HuH-7 (cell line): ENCODE measurements around the gene EDC4.
"Not testable (repeated sequence)": the region's sequence is repeated elsewhere in the genome, so short reads cannot be mapped to it uniquely, and the experiment has no call there.

ENCODE experiments used
- DNase-seq: peaks from one replicate; pipeline ENCODE4 v3.0.0; 2011; ENCODE audit warnings: low spot score

Gene EDC4

GRCh38 chr16:67853670-67854069, 19.2 kb upstream of the EDC4 start:
- DNase-seq, result no peak

- DNase-seq, result no peak
Measured at GRCh38 chr16:67855789-67856188, 17.1 kb upstream of the EDC4 start.

- no peak for DNase-seq
Measured at GRCh38 chr16:67856927-67857546, 15.8 kb upstream of the EDC4 start.

GRCh38 chr16:67857547-67858233, 15.2 kb upstream of the EDC4 start:
- DNase-seq, result no peak

GRCh38 chr16:67858500-67858899, 14.4 kb upstream of the EDC4 start:
- no peak for DNase-seq

GRCh38 chr16:67860589-67861398, 12.1 kb upstream of the EDC4 start:
- DNase-seq, result no peak

GRCh38 chr16:67861877-67862276, 11.0 kb upstream of the EDC4 start:
- no peak for DNase-seq

- DNase-seq, result no peak
Measured at GRCh38 chr16:67862623-67863583, 9.9 kb upstream of the EDC4 start.

GRCh38 chr16:67864044-67864443, 8.8 kb upstream of the EDC4 start:
- not testable (repeated sequence) for DNase-seq

- no peak for DNase-seq
Measured at GRCh38 chr16:67864594-67864993, 8.3 kb upstream of the EDC4 start.

- peak; percentile 71 for DNase-seq
Measured at GRCh38 chr16:67865318-67865717, 7.5 kb upstream of the EDC4 start.

- no peak for DNase-seq
Measured at GRCh38 chr16:67868290-67868689, 4.6 kb upstream of the EDC4 start.

GRCh38 chr16:67869653-67870052, 3.2 kb upstream of the EDC4 start:
- no peak for DNase-seq

GRCh38 chr16:67871256-67871655, 1.6 kb upstream of the EDC4 start:
- DNase-seq, result no peak

- DNase-seq, result no peak
Measured at GRCh38 chr16:67872131-67872630, 671 bp upstream of the EDC4 start.

- no peak for DNase-seq
Measured at GRCh38 chr16:67873435-67874370, 851 bp downstream of the EDC4 start.

- no peak for DNase-seq
Measured at GRCh38 chr16:67874372-67874771, 1.5 kb downstream of the EDC4 start.

- DNase-seq, result no peak
Measured at GRCh38 chr16:67877064-67877463, 4.2 kb downstream of the EDC4 start.

- no peak for DNase-seq
Measured at GRCh38 chr16:67878232-67878631, 5.4 kb downstream of the EDC4 start.

- no peak for DNase-seq
Measured at GRCh38 chr16:67878846-67879245, 6.0 kb downstream of the EDC4 start.

GRCh38 chr16:67879462-67879861, 6.6 kb downstream of the EDC4 start:
- no peak for DNase-seq
